SK-N-MC (cell line): ENCODE measurements around the gene PNMT.
"Not testable (repeated sequence)": the region's sequence is repeated elsewhere in the genome, so short reads cannot be mapped to it uniquely, and the experiment has no call there.

ENCODE experiments used
- DNase-seq: peaks from one replicate; pipeline ENCODE4 v3.0.0-alpha.2; 2011; ENCODE audit warnings: low read depth, low spot score
- H3K27ac ChIP-seq: fragments of 200-600 bp; sonication (generic); 2 replicates; pipeline ENCODE4 v1.5.1; 2016; ENCODE audit warnings: mixed run types
- H3K36me3 ChIP-seq: fragments of 200-600 bp; sonication (generic); 2 replicates; pipeline ENCODE4 v1.6.1; 2017; ENCODE audit warnings: antibody characterized with exemption, low read length, mixed read lengths; ENCODE audit not compliant: insufficient read depth
- H3K4me3 ChIP-seq: fragments of 200-600 bp; sonication (generic); 2 replicates; pipeline ENCODE4 v1.5.1; 2016
- H3K9ac ChIP-seq: fragments of 200-600 bp; sonication (generic); 2 replicates; pipeline ENCODE4 v1.8.0; 2017; ENCODE audit warnings: mixed run types, mixed read lengths; ENCODE audit not compliant: insufficient read length
- H3K9me3 ChIP-seq: fragments of 200-600 bp; sonication (generic); 2 replicates; pipeline ENCODE4 v1.6.1; 2017; ENCODE audit warnings: low read depth, mild to moderate bottlenecking, antibody characterized with exemption, low read length, moderate library complexity, mixed read lengths
- EZH2 ChIP-seq: fragments of 200-600 bp; sonication (generic); IDR thresholded peaks from one replicate; pipeline ENCODE4 v1.6.1; 2017; ENCODE audit warnings: antibody characterized with exemption
- FOXP2 ChIP-seq: optimal IDR thresholded peaks from 2 replicates; pipeline ENCODE3; 2011; ENCODE audit warnings: mild to moderate bottlenecking, moderate library complexity; ENCODE audit not compliant: insufficient read depth; ENCODE audit errors: extremely low read length, control extremely low read depth
- POLR2AphosphoS5 ChIP-seq: IDR thresholded peaks from 2 replicates; pipeline ENCODE4 v1.6.1; 2012; ENCODE audit warnings: mild to moderate bottlenecking, low read depth, low read length, borderline replicate concordance

Gene PNMT

GRCh38 chr17:39687101-39687545 is 18.9 kb downstream of the PNMT start:
- no peaks in the 10 kb centered on the region for H3K36me3 ChIP-seq
- peak overlapping the region; percentile 96 for H3K4me3 ChIP-seq
- TF ChIP-seq POLR2AphosphoS5 (no peak), EZH2 (no peak), FOXP2 (no peak)
- H3K9me3 ChIP-seq, result no peaks in the 10 kb centered on the region
- peak overlapping the region; percentile 98 for H3K27ac ChIP-seq
- DNase-seq, result no peak
- peak overlapping the region; percentile 86 for H3K9ac ChIP-seq

- peak within 1 kb of the TSS; percentile 86 for H3K9ac ChIP-seq
- H3K36me3 ChIP-seq, result no peaks in the 10 kb centered on the region
- DNase-seq, result peak; percentile 73
Observed at GRCh38 chr17:39687546-39688474, 19.6 kb downstream of the PNMT start, which contains the start of gene PGAP3. PGAP3 (minus strand) TSS chr17:39688057; CDS start chr17:39688014, 43 bp downstream.

GRCh38 chr17:39688475-39688835 is 20.2 kb downstream of the PNMT start:
- TF ChIP-seq FOXP2, result no peak
- TF ChIP-seq EZH2, result no peak
- no peak for TF ChIP-seq POLR2AphosphoS5
- Histone ChIP-seq H3K4me3 (peak overlapping the region; percentile 96), H3K9ac (peak overlapping the region; percentile 86), H3K9me3 (no peaks in the 10 kb centered on the region), H3K27ac (peak overlapping the region; percentile 98), H3K36me3 (no peaks in the 10 kb centered on the region)
- no peak for DNase-seq

More at GRCh38 chr17:39687546-39688474, 19.6 kb downstream of the PNMT start, which contains the start of gene PGAP3:
- TF ChIP-seq EZH2 (no peak), FOXP2 (no peak), POLR2AphosphoS5 (peak; percentile 48; the same call in 1 of the 2 replicates)
- H3K4me3 ChIP-seq, result peak within 1 kb of the TSS; percentile 96
- H3K27ac ChIP-seq, result peak within 1 kb of the TSS; percentile 98
- H3K9me3 ChIP-seq, result no peaks in the 10 kb centered on the region

GRCh38 chr17:39688945-39689344 is 20.7 kb downstream of the PNMT start:
- no peak for DNase-seq
- H3K9ac ChIP-seq, result no peak overlapping the region
- H3K36me3 ChIP-seq, result no peaks in the 10 kb centered on the region
- H3K27ac ChIP-seq, result no peak overlapping the region; the same call in 1 of the 2 replicates
- peak overlapping the region; percentile 96 for H3K4me3 ChIP-seq
- TF ChIP-seq POLR2AphosphoS5, result no peak
- no peak for TF ChIP-seq EZH2
- TF ChIP-seq FOXP2, result no peak
- H3K9me3 ChIP-seq, result no peaks in the 10 kb centered on the region

GRCh38 chr17:39694593-39694992 is 26.3 kb downstream of the PNMT start:
- TF ChIP-seq FOXP2 (no peak), EZH2 (no peak), POLR2AphosphoS5 (no peak)
- H3K27ac ChIP-seq, result no peak overlapping the region
- no peaks in the 10 kb centered on the region for H3K36me3 ChIP-seq
- DNase-seq, result no peak
- no peak overlapping the region for H3K4me3 ChIP-seq
- no peaks in the 10 kb centered on the region for H3K9me3 ChIP-seq
- H3K9ac ChIP-seq, result no peak overlapping the region

- H3K36me3 ChIP-seq, result no peaks in the 10 kb centered on the region
- no peak overlapping the region for H3K9ac ChIP-seq
- TF ChIP-seq FOXP2 (no peak), POLR2AphosphoS5 (no peak), EZH2 (no peak)
- no peaks in the 10 kb centered on the region for H3K9me3 ChIP-seq
- no peak overlapping the region for H3K4me3 ChIP-seq
- DNase-seq, result no peak
- H3K27ac ChIP-seq, result no peak overlapping the region
Observed at GRCh38 chr17:39695089-39695474, 26.8 kb downstream of the PNMT start.

- Histone ChIP-seq H3K9me3 (no peaks in the 10 kb centered on the region), H3K27ac (no peak overlapping the region), H3K4me3 (no peak overlapping the region), H3K9ac (no peak overlapping the region), H3K36me3 (no peaks in the 10 kb centered on the region)
- TF ChIP-seq POLR2AphosphoS5 (no peak), EZH2 (no peak), FOXP2 (no peak)
- no peak for DNase-seq
Observed at GRCh38 chr17:39696731-39697130, 28.5 kb downstream of the PNMT start.

GRCh38 chr17:39697961-39698360 is 29.7 kb downstream of the PNMT start:
- no peak overlapping the region for H3K9ac ChIP-seq
- H3K9me3 ChIP-seq, result no peaks in the 10 kb centered on the region
- no peak overlapping the region for H3K4me3 ChIP-seq
- H3K27ac ChIP-seq, result no peak overlapping the region
- no peak for DNase-seq
- no peak for TF ChIP-seq FOXP2
- no peak for TF ChIP-seq EZH2
- TF ChIP-seq POLR2AphosphoS5, result no peak
- no peaks in the 10 kb centered on the region for H3K36me3 ChIP-seq

GRCh38 chr17:39699157-39699817 is 31.0 kb downstream of the PNMT start:
- H3K36me3 ChIP-seq, H3K27ac ChIP-seq, H3K9me3 ChIP-seq, DNase-seq: not testable (repeated sequence)
- H3K9ac ChIP-seq, result peak overlapping the region; percentile 84
- H3K4me3 ChIP-seq, result peak overlapping the region; percentile 92
